ENCODE measurements around the gene CDR2L.
"Not testable (repeated sequence)": the region's sequence is repeated elsewhere in the genome, so short reads cannot be mapped to it uniquely, and the experiment has no call there.

CDR2L gene

GRCh38 chr17:75024686-75025397 is 37.4 kb downstream of the CDR2L start:
- H3K36me3 ChIP-seq (ENCODE audit: control insufficient read depth, low read depth, low read length): peaks cover 21% of the 10 kb centered on the region
- no peak overlapping the region for H3K27ac ChIP-seq (ENCODE audit: low read length)
- H3K9me3 ChIP-seq (ENCODE audit: control insufficient read depth, low read depth, low read length): no peaks in the 10 kb centered on the region
- H3K4me3 ChIP-seq (ENCODE audit: low read length): no peak overlapping the region
- no peak overlapping the region for H3K9ac ChIP-seq (ENCODE audit: low read length)
- no peaks in the 10 kb centered on the region for H3K4me1 ChIP-seq (ENCODE audit: control insufficient read depth, low read depth, low read length)
- H3K27me3 ChIP-seq (ENCODE audit: control insufficient read depth, insufficient read depth, low read length): no peaks in the 10 kb centered on the region

GRCh38 chr17:75025398-75025734 is 37.9 kb downstream of the CDR2L start:
- not testable (repeated sequence) for H3K9ac ChIP-seq (ENCODE audit: low read length); H3K27me3 ChIP-seq (ENCODE audit: control insufficient read depth, insufficient read depth, low read length); H3K4me1 ChIP-seq (ENCODE audit: control insufficient read depth, low read depth, low read length); H3K27ac ChIP-seq (ENCODE audit: low read length); H3K9me3 ChIP-seq (ENCODE audit: control insufficient read depth, low read depth, low read length); H3K4me3 ChIP-seq (ENCODE audit: low read length)
- peaks cover 17% of the 10 kb centered on the region for H3K36me3 ChIP-seq (ENCODE audit: control insufficient read depth, low read depth, low read length)

DNA sequence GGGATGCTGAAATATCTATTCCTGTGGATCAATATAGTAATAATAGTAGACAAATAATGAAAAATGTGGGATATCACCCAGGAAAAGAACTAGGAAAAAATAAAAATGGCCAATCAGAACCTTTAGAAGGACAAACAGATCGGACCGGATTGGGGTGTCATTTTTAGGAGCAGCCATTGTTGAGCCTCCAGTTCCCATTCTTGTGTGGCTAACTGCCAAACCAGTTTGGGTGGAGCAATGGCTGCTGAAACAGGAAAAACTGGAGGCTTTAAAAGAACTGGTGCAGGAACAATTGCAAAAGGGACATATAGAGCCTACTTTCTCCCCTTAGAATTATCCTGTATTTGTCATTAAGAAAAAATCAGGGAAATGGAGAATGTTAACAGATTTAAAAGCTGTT is 39.2 kb downstream of the CDR2L start:
- not testable (repeated sequence) for H3K4me1 ChIP-seq (ENCODE audit: control insufficient read depth, low read depth, low read length); H3K9me3 ChIP-seq (ENCODE audit: control insufficient read depth, low read depth, low read length); H3K27ac ChIP-seq (ENCODE audit: low read length); H3K9ac ChIP-seq (ENCODE audit: low read length); H3K36me3 ChIP-seq (ENCODE audit: control insufficient read depth, low read depth, low read length); H3K27me3 ChIP-seq (ENCODE audit: control insufficient read depth, insufficient read depth, low read length); H3K4me3 ChIP-seq (ENCODE audit: low read length)

DNA sequence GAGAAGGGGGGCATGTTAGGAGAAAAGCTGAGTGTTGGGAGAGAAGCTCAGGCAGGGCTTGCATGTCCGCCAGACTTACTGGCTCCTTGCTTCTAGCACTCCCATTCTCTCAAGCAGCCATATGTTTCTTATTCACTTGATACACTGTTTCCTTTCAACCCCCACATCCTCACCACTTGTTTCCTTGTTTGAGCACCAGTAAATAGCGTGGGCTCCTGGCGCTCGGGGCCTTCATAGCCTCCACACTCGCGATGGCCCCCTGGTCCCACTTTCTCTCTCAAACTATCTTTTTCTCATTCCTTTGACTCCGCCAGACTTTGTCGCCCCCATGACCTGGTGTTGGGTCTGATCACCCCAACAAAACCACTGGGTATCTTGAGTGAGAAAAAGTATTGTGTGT is 42.7 kb downstream of the CDR2L start:
- Histone ChIP-seq H3K27ac (ENCODE audit: low read length) (no peak overlapping the region), H3K9me3 (ENCODE audit: control insufficient read depth, low read depth, low read length) (peaks cover 3% of the 10 kb centered on the region), H3K4me1 (ENCODE audit: control insufficient read depth, low read depth, low read length) (no peaks in the 10 kb centered on the region), H3K9ac (ENCODE audit: low read length) (no peak overlapping the region), H3K4me3 (ENCODE audit: low read length) (no peak overlapping the region), H3K36me3 (ENCODE audit: control insufficient read depth, low read depth, low read length) (no peaks in the 10 kb centered on the region), H3K27me3 (ENCODE audit: control insufficient read depth, insufficient read depth, low read length) (no peaks in the 10 kb centered on the region)

- no peak overlapping the region for H3K4me3 ChIP-seq (ENCODE audit: low read length)
- H3K4me1 ChIP-seq (ENCODE audit: control insufficient read depth, low read depth, low read length): peaks cover 5% of the 10 kb centered on the region
- no peak overlapping the region for H3K27ac ChIP-seq (ENCODE audit: low read length)
- no peaks in the 10 kb centered on the region for H3K27me3 ChIP-seq (ENCODE audit: control insufficient read depth, insufficient read depth, low read length)
- peaks cover 3% of the 10 kb centered on the region for H3K9me3 ChIP-seq (ENCODE audit: control insufficient read depth, low read depth, low read length)
- no peak overlapping the region for H3K9ac ChIP-seq (ENCODE audit: low read length)
- no peaks in the 10 kb centered on the region for H3K36me3 ChIP-seq (ENCODE audit: control insufficient read depth, low read depth, low read length)
Measured at GRCh38 chr17:75031972-75032719, 44.7 kb downstream of the CDR2L start.

- H3K9me3 ChIP-seq (ENCODE audit: control insufficient read depth, low read depth, low read length): peaks cover 3% of the 10 kb centered on the region
- H3K27me3 ChIP-seq (ENCODE audit: control insufficient read depth, insufficient read depth, low read length): no peaks in the 10 kb centered on the region
- no peak overlapping the region for H3K9ac ChIP-seq (ENCODE audit: low read length)
- peak overlapping the region; percentile 90 for H3K4me3 ChIP-seq (ENCODE audit: low read length)
- no peak overlapping the region for H3K27ac ChIP-seq (ENCODE audit: low read length)
- H3K36me3 ChIP-seq (ENCODE audit: control insufficient read depth, low read depth, low read length): peaks cover 5% of the 10 kb centered on the region
- peaks cover 5% of the 10 kb centered on the region for H3K4me1 ChIP-seq (ENCODE audit: control insufficient read depth, low read depth, low read length)
Measured at GRCh38 chr17:75032720-75033280, 45.4 kb downstream of the CDR2L start.

GRCh38 chr17:75033346-75034235 is 46.2 kb downstream of the CDR2L start:
- peak overlapping the region; percentile 90 for H3K4me3 ChIP-seq (ENCODE audit: low read length)
- peaks cover 3% of the 10 kb centered on the region for H3K9me3 ChIP-seq (ENCODE audit: control insufficient read depth, low read depth, low read length)
- H3K27me3 ChIP-seq (ENCODE audit: control insufficient read depth, insufficient read depth, low read length): no peaks in the 10 kb centered on the region
- H3K4me1 ChIP-seq (ENCODE audit: control insufficient read depth, low read depth, low read length): peaks cover 5% of the 10 kb centered on the region
- H3K36me3 ChIP-seq (ENCODE audit: control insufficient read depth, low read depth, low read length): peaks cover 10% of the 10 kb centered on the region
- peak overlapping the region; percentile 95 for H3K9ac ChIP-seq (ENCODE audit: low read length)
- peak overlapping the region; percentile 41 for H3K27ac ChIP-seq (ENCODE audit: low read length)

- H3K4me3 ChIP-seq (ENCODE audit: low read length): peak overlapping the region; percentile 90
- no peaks in the 10 kb centered on the region for H3K27me3 ChIP-seq (ENCODE audit: control insufficient read depth, insufficient read depth, low read length)
- H3K27ac ChIP-seq (ENCODE audit: low read length): peak overlapping the region; percentile 78
- H3K36me3 ChIP-seq (ENCODE audit: control insufficient read depth, low read depth, low read length): peaks cover 18% of the 10 kb centered on the region
- peaks cover 5% of the 10 kb centered on the region for H3K4me1 ChIP-seq (ENCODE audit: control insufficient read depth, low read depth, low read length)
- H3K9me3 ChIP-seq (ENCODE audit: control insufficient read depth, low read depth, low read length): peaks cover 3% of the 10 kb centered on the region
- H3K9ac ChIP-seq (ENCODE audit: low read length): peak overlapping the region; percentile 95
Measured at GRCh38 chr17:75034236-75034908, 46.9 kb downstream of the CDR2L start.

DNA sequence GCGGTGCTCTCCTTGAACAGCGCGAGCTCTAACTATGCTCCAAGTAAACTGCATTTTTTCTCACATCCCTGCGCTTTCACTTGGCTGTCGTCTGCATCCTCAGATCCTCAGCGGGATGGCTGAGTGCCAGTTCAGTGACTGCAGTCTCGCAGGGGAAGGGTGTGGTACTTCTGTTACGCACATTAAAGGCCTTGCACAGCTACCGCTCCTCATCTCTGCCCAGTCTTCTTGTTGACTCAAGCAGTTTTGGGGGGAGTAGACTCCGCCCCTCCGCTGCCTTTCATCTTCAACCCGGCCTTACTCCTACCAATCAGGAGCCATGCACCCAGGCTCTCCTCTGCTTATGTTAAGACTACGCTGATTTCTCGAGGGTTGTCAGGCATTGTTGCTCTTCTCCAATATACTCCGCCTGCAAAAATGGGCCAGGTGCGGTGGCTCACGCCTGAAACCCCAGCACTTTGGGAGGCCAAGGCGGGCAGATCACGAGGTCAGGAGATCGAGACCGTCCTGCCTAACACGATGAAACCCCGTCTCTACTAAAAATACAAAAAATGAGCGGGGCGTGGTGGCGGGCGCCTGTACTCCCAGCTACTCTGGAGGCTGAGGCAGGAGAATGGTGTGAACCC is 49.3 kb downstream of the CDR2L start:
- no peaks in the 10 kb centered on the region for H3K27me3 ChIP-seq (ENCODE audit: control insufficient read depth, insufficient read depth, low read length)
- H3K4me3 ChIP-seq (ENCODE audit: low read length): no peak overlapping the region
- peaks cover 5% of the 10 kb centered on the region for H3K4me1 ChIP-seq (ENCODE audit: control insufficient read depth, low read depth, low read length)
- H3K36me3 ChIP-seq (ENCODE audit: control insufficient read depth, low read depth, low read length): peaks cover 39% of the 10 kb centered on the region
- no peaks in the 10 kb centered on the region for H3K9me3 ChIP-seq (ENCODE audit: control insufficient read depth, low read depth, low read length)
- H3K9ac ChIP-seq (ENCODE audit: low read length): no peak overlapping the region
- H3K27ac ChIP-seq (ENCODE audit: low read length): no peak overlapping the region

GRCh38 chr17:75039238-75039637 is 51.8 kb downstream of the CDR2L start:
- peaks cover 45% of the 10 kb centered on the region for H3K36me3 ChIP-seq (ENCODE audit: control insufficient read depth, low read depth, low read length)

More at GRCh38 chr17:75039238-75039637, 51.8 kb downstream of the CDR2L start:
- Histone ChIP-seq H3K4me1 (ENCODE audit: control insufficient read depth, low read depth, low read length) (peaks cover 10% of the 10 kb centered on the region), H3K27me3 (ENCODE audit: control insufficient read depth, insufficient read depth, low read length) (no peaks in the 10 kb centered on the region), H3K4me3 (ENCODE audit: low read length) (no peak overlapping the region), H3K9ac (ENCODE audit: low read length) (no peak overlapping the region), H3K9me3 (ENCODE audit: control insufficient read depth, low read depth, low read length) (no peaks in the 10 kb centered on the region), H3K27ac (ENCODE audit: low read length) (no peak overlapping the region)
